CD4-positive, alpha-beta T cell treated with Interleukin-12 subunit alpha and Interleukin-12 subunit beta, for 1 hour (primary cell): ENCODE results near the gene BTBD7.

ENCODE experiments used
- DNase-seq: peaks from one replicate; pipeline ENCODE4 v3.0.0-alpha.2; 2020

The BTBD7 gene

DNA sequence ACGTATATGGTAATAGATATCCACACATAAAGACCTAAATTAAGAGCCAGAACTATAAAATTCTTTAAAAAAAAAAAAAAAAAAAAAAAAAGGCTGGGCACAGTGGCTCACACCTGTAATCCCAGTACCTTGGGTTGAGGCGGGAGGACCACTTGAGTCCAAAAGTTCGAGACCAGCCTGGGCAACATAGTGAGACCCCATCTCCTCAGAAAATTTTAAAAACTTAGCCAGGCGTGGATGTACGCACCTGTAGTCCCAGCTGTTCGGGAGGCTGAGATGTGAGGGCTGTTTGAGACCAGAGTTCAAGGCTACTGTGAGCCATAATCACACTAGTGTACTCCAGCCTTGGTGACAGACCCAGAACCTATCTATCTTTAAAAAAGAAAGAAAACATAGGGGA lies 4.3 kb downstream of the BTBD7 start:
- DNase-seq = no peak

DNA sequence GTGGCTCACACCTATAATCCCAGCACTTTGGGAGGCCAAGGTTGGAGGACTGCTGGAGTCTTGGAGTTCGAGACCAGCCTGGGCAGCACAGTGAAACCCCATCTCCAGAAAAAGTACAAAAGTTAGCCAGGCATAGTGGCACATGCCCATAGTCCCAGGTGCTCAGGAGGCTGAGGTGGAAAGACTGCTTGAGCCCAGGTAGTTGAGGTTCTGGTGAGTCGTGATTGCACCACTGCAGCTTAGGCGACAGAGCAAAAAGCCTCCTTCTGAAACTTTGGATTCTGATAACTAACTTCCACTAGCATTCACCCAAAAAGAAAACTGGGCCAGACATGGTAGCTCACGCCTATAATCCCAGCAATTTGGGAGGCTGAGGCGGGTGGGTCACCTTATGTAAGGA lies 6.6 kb downstream of the BTBD7 start:
- no peak for DNase-seq

DNA sequence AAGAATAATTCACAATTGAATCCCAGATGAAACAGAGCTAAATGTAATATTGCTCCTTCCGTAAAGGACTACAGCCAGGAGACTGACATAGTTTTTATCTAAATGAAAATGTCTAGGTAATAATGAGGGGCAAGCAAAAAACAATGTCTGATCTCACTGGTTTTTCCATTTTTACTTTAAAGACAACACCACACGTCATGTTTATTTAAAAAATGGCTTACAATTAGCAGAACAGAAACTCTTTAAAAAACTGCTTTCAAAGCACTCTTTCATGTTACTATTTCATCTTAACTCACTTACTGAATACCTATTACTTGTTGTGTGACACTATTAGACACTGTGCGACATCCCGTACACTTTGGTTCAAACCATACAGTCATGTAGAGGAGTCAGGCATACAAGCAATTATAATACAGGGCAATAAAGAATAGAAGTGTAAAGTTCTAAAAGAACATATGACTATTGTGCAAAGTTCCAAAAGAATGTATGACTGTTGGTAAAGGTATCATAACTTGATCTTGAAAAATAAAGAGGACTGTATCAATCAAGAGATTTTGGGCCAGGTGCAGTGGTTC lies 9.1 kb downstream of the BTBD7 start:
- no peak for DNase-seq

DNA sequence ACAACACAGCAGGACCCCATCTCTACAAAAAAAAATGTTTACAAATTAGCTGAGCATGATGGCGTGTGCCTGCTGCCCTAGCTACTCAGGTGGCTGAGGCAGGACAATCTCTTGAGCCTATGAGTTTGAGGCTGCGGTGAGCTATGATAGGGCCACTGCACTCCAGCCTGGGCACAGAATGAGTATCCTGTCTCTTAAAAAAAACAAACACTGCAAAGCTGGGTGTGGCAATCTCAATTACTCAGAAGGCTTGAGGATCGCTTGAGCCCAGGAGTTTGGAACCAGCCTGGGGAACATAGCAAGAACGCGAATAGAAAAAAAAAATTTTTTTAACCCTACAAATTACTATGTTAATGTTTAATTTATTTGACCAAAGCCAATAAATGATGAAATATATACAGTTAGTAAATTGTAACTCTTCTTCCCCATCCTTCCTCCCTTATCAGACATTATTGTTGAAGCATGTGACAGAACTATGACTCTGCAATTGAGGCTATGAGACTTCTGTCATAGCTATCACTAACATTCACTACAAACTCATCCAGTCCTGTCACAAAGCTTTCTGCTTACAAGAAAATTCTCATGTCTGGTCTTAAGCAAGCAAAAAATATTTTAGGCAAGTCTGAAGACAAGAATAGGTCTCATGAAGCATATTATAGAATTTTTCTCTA lies 9.8 kb downstream of the BTBD7 start:
- no peak for DNase-seq

DNA sequence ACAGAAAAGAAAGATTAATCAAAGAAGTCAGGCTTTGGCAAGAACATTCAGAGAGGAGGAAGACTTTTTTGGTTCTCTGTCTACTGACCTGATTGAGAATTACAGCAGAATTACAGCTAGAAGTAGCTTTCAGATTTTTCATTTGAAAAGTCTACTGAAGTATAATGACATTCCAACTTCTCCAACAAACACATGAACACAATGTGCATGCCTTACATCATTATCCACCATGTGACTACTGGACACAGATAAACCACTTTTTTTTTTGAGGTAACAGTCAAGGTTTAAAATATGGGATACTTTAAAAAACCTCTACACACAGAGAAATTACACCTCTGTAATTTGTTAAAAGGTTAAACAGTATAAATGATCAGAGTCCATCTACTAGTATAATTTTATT lies 12.3 kb downstream of the BTBD7 start:
- no peak for DNase-seq

DNA sequence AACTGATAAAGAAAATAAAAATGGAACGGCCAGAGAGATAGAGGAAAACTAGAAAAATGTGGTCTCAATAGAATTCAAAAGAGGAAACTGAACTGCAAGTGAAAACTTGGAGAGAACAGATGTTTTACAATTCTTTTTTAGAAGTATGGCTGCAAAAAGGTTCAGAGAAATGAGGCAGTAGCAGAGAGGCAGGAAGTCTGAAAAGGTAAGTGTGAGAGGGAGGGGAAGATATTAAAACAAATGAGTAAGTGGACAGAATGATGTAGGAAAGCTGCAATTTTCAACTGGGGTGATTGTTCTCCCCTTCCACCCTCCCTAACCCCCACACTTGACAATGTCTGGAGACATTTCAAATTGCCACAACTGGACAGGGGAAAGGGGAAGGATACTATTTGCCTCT lies 12.9 kb downstream of the BTBD7 start:
- DNase-seq = no peak

DNA sequence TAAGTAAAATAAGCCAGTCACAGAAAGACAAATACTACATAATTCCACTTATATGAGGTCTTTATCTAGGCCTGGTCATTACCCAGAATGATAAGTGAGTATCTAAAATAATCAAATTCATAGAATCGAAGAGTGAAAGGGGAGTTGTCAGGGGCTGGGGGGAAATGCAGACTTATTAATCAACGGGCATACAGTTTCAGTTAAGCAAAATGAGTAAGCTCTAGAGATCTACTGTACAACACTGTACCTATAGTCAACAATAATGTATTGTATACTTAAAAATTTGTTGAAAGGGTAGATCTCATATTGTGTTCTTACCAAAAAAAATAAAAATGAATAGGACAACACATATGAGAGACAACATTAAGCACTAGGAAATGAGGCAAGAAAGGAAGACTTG lies 13.3 kb downstream of the BTBD7 start:
- no peak for DNase-seq

DNA sequence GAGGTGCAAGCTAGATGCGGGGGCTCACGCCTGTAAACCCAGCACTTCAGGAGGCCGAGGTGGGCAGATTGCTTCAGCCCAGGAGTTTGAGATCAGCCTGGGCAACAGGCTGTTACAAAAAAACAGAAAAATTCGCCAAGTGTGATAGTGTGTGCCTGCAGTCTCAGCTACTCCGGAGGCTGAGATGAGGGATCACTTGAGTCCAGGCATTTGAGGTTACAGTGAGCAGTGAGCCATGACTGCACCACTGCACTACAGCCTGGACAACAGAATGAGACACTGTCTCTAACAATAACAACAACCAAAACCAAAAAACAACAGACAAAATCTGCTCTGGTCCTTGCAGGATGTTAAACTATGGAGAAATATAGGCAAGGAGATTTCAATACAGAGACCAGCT lies 13.9 kb downstream of the BTBD7 start:
- DNase-seq = no peak

DNA sequence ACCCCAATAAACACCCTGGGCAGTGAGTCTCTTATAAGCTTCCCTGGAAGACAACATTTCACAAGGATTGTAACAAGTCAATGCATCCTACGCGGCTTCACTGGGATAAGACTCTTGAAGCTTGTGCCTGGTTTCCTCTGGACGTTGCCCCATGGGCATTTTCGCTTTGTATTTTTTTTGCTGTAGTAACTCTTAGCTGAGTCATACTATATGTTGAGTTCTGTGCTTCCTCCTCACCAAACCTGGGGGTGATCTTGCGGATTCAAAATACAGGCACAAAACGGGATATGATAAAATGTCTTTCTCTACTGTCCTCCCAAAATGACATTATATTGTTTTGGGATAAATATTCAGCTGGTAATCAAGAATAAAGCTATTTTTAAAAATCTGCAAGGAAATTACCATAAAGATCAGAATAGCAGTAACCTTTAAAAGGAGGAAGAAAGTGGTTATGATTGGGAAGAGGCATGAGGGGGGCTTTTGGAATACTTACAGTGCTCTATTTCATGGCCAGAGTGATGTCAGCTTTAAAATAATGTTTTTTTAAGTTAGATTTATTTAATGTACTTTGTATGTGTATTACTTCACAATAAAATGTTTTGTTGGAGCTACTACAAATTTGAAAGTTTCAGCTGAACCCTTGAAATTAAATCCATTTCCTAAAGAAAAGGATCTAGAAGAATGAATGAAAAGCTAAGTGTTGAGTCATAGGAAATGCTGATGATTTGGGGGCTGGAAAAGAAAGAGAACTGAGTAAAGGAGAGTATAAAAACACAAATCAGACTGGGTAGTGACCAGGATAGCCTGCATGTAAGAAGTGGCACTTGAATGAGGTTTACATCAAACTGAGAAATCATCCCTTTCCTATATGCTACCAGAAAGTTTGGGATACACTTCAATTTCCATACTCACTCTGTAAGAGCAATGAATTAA lies 14.7 kb downstream of the BTBD7 start:
- no peak for DNase-seq

DNA sequence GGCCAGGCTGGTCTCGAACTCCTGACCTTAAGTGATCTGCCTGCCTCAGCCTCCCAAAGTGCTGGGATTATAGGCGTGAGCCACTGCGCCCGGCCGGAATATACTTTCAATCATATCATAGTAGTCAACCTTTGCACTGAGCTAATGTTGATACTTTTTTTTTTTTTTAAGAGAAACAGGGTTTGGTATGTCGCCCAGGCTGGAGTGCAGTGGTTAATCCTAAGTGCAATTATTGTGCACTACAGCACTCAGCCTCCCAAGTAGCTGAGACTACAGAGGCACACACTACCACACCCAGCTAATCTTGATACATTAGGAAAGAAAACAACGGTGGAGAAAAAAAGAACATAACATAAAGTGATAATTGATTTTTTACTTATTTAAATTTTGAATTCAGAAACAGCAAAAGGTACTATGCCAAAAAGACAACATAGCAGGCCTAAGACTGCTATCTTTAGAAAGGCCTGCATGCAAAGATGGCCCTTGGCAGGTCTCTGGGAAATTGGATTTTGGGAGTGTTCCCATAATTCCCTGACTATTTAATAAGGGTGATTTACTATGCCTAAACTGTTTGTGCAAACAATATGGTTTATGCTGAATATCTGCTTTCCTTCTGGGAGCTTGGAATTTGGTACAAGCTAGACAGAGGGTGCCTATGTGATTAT lies 15.5 kb downstream of the BTBD7 start:
- no peak for DNase-seq

DNA sequence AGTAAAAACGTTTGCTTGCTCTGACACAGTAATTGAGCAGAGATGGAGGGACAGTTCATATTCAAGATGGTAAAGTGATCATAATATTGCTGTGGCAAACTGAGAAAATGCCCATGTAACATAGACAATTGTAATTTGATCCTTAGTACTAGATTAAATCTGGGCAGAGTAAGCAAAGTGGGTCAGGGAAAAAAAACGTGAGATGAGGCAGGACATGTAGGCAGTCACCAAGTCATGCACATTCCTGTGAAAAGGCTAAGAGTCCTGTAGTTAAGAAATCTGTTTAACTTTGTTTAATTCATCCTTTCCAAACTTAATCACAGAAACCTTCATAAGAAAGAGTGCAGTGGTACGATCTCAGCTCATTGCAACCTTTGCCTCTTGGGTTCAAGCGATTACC lies 16.1 kb downstream of the BTBD7 start:
- DNase-seq = no peak

DNA sequence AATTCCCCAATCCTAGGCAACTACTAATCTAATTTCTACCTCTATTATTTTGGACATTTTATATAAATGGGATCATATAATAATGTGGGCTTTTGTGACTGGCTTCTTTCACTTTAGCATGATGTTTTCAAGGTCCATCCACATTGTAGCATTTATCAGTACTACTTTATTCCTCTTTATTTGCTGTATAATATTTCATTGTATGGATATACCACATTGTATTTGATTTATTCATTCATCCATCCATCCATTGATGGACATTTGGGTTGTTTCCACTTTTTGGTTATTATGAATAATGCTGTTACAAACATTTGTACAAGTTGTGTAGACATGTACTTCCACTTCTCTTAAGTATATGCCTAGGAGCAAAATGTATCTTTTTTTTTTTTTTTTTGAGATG lies 17.3 kb downstream of the BTBD7 start:
- no peak for DNase-seq

DNA sequence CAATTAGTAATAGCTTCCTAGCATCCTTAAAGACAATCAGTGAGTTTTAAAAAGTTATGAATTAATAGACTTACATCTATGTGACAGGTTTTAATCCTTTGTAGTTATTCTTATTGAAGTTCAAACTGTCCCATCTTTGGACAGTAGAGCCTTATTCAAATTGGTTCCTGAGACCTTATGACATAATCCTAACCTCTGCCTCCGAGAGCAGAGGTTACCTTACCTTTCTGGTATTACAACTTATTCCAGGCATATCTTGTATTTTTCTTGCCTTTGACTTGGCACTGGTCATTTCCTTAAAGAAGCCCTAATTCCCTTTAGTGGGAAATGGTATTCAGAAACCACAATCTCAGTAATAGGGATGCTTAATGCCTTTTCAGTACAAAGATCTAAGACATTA lies 21.8 kb downstream of the BTBD7 start:
- no peak for DNase-seq

DNA sequence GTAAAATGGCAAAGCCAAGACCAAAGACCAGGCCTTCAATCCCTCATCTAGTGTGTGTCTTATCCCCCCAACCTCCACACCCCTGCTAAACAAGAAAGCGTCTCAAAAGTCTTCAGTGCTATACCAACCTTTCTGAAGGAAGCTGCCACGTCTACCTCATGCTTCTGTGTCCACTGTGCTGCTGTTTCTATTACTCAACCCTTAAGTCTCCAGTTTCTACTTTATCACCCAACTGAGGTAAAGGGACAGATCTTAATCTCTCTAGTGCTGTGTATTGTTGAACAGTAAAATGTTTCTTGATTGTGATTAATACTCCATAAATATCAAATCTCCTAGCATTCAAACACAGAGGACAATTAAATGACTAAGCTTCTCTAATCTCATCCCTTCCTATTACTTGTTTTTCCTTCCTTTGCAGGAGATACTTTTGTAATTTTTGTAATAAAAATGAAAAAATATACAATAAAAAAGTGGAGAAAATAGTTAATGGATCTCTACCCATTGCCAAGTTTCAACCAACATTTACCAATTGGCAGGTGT lies 23.3 kb downstream of the BTBD7 start:
- no peak for DNase-seq

DNA sequence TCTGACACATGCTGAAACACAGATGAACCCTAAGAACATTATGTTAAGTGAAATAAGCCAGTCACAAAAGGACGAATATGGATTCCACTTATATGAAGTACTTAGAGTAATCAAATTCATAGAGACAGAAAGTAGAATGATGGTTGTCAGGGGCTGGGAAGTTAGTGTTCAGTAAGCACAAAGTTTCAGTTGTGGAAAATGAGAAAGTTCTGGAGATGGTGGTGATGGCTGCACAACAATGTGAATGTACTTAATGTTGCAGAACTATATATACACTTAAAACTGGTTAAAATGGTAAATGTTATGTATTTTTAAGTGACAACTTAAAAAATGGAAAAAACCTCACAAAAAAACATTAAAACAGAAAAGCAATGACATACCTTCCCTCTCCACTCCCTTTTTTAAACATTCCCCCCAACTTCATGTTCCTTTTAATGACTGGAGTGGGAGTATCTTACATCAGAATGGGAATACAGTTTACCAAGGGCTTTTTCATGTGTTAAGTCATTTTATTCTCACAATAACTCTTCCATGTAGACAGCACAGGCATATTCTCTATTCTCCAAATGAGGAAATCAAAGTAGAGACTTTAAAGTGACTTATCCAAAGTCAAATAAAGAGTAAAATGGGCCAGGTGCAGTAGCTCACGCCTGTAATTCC lies 24.0 kb downstream of the BTBD7 start:
- no peak for DNase-seq

DNA sequence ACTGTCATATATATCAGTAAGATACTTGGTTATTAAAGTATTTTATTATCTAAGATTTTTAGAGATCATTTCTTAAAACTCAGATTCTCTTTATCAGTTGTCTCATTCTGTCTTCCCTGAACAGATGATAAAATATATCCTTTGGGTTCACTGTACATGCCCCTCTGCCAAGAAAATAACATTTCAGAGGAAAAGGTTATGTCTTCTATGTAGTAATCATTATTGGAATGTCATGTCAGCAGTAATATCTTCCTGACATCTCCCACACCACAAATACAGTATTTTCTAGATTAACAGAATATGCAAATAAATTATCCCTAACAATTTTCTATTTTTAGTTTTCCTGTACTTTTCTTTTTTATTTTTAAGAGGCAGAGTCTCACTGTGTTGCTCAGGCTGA lies 26.0 kb downstream of the BTBD7 start:
- no peak for DNase-seq

DNA sequence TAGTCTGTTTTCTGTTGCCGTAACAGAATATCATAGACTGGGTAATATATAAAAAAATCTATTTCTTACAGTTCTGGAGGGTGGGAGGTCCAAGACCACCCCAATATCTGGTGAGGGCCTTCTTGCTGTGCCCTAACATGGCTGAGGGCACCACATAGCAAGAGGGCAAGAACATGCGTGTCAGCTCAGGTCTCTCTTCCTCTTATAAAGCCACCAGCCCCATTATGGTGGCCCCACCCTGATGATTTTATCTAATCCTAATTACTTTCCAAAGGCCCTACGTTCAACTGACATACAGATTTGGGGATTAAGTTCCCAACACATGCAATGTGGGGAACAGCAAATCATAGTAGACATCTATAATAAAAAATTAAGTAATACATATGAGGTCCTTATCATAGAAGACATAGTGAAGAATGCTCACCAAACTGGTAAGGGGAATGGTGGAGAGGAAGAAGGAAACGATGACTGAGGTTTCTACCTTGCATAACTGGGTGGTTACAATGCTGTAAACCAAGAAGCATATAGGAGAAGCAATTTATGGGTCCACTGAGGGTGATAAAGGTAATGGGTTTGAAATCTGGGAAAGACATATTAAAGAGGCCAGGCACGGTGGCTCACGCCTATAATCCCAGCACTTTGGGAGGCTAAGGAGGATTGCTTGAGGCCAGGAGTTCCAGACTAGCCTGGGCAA lies 27.0 kb downstream of the BTBD7 start:
- no peak for DNase-seq

DNA sequence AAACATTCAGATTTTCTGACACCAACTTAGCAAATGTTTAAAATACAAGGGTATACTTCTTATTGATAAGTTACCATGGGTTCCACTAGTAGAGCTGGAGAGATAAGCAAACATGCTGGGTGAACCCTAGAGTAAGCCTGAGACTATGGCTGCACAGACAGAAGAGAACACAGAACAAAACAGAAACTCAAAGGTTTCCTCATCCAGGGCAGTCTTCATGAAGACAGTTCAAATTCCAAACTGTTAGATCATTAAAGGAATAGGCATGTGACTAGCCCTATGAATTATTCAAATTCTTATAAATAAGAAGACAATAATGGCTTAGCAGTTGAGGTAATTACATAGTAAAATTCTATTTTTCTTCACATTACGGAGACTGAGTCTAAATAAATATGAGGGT lies 28.1 kb downstream of the BTBD7 start:
- no peak for DNase-seq

DNA sequence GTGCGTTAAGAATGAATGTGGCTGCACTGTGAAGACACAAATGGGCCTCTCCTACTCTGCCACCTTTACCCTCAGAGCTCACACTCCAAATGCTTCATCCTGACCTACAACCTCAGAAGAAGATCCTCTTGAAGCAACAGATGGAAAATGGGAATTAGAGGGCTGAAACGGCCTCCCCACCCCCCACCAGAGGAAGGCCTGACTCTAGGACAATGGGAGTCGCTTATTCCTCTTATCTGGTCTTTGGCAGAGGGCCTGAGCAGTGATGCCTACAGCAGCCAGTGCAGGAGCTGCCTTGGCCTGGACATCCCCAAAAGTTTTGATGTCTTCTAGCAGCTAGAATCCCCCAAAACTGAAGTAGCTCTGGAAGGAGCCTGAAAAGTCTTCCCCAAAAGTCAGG lies 29.2 kb downstream of the BTBD7 start:
- no peak for DNase-seq

DNA sequence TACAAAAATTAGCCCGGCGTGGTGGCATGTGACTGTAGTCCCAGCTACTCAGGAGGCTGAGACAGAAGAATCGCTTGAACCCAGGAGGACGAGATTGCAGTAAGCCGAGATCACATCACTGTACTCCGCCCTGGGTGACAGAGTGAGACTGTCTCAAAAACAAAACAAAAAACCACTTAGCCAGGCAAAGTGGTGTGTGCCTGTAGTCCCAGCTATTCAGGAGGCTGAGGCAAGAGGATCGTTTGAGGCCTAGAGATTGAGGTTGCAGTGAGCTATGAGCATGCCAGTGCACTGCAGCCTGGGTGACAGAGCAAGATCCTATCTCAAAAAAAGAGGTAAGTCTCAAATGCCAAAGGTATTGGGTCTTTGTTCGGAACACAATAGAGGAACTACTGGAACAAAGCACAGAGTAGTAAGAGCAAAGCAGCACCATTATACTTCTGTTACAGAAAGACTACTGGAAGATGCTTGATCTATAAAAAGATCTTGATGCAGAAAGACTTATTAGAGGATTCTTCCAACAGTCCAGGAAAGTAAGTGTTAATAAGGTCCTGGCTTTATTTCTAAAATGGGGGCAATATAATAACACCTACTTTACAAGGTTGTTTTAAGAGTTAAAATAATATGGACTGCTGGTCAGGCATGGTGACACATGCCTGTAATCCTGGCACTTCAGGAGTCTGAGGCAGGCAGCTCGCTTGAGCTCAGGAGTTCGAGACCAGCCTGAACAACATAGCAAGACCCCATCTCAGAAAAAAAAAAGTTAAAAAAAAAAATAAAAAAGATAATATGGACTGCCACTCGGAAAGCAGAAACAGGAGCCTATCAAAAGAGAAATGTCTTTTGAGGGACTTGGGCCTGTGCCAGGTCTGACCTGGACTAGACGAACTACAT lies 29.9 kb downstream of the BTBD7 start:
- no peak for DNase-seq

DNA sequence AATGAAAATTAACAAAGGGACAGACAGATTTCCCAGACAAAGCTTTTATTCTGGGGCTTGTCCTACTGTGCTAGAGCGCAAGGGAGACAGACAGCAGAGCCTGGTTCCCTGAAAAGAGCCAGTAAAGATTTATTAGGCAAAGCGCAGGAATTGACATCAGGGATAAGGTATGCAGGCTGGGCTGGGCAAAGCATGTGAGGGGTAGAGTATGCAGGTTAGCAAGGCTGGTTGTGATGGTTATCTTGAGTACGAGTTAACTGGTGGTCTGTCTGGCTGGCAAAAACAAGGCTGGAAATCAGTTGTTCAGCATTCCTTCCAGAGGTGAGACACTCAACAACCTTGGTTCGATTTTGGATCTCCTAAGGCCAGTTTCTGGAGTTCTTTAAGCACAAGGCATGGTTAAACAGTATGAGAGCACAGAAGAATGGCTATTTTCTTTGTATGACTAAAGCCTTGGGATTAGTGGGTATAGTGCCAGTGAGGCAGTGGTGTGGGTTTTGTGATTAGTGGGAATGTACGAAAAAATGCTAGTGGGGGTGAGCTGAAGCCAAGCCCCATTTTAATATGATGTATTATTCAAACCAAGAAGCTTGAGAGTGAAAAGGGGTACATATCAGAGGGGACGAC lies 30.9 kb downstream of the BTBD7 start:
- no peak for DNase-seq
